ENCODE results near the gene FRMPD1. TPM values are rescaled to one million over a fixed set of nuclear protein-coding genes. Genes with fewer than 3 reads are reported as not detected.

FRMPD1 gene
- total and polyA plus RNA-seq, 11 donors, result 0.03 to 1.9 (median 0.75) TPM

- H3K36me3 ChIP-seq, result peaks cover 0 to 78% (median 46%) of the 10 kb centered on the region in 9 donors
- intact Hi-C loops (cut with DNase I), result loop anchor here in 2 of 10 donors (10.0 kb wide), 1 partner anchor 185 kb away; no protein-coding TSS in a partner anchor
- 94 to 98% (median 96%) methylated on average over 3 of the region's 3 CpGs for WGBS, 4 donors
- H3K27ac ChIP-seq, result no peak overlapping the region
- ATAC-seq (no peak), DNase-seq (no peak)
- H3K4me1 ChIP-seq, result no peaks in the 10 kb centered on the region
- H3K27me3 ChIP-seq, result no peaks in the 10 kb centered on the region
- TF ChIP-seq POLR2A (IDR thresholded peaks at IDR 0.05) (no peak), CTCF (IDR thresholded peaks at IDR 0.05) (no peak)
- no peaks in the 10 kb centered on the region for H3K9me3 ChIP-seq
- H3K4me3 ChIP-seq, result no peak overlapping the region
These were observed 119.2 kb downstream of the FRMPD1 start for GRCh38 chr9:37769995-37770394.

DNA sequence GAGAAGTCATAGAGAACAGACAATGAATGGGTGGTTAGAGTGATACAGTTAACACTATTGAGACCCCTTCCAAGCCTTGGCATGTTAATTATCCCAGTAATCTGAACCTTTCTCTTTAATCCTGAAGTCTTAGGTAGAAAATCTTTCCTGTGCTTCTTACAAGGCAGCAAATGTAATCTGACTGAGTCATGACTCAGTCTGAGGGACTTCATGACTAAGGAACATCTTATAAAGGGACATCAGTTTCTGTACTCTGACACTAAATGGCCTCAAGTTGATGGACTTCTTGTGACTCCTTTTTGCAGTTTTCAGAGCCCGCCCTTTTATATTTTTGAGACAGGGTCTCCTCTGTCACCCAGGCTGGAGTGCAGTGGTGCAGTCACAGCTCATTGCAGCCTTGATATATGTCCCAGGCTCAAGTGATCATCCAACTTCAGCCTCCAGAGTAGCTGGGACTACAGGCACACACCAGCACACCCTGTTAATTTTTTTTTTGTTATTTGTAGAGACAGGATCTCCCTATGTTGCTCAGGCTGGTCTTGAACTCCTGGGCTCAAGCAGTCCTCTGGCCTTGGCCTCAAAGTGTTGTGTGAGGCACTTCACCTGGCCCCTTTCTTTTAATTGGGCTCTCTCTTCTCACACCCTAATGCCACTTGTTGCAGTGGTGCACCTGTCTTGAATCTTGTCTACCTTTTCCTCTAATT, 124.6 kb downstream of the FRMPD1 start:
- DNase-seq (no peak), ATAC-seq (no peak)
- 94 to 100% (median 97%) methylated on average over 1 of the region's 1 CpG for WGBS, 4 donors
- no peak overlapping the region for H3K27ac ChIP-seq
- no peaks in the 10 kb centered on the region for H3K4me1 ChIP-seq
- no peak for TF ChIP-seq POLR2A (IDR thresholded peaks at IDR 0.05)
- no peak for TF ChIP-seq CTCF (IDR thresholded peaks at IDR 0.05)
- no peak overlapping the region for H3K4me3 ChIP-seq
- no peaks in the 10 kb centered on the region for H3K27me3 ChIP-seq
- H3K9me3 ChIP-seq, result no peaks in the 10 kb centered on the region
- peaks cover 0 to 100% (median 78%) of the 10 kb centered on the region in 9 donors for H3K36me3 ChIP-seq
- intact Hi-C loops (cut with DNase I), result loop anchor here in 1 of 10 donors (10.0 kb wide), 1 partner anchor 191 kb away; no protein-coding TSS in a partner anchor

DNA sequence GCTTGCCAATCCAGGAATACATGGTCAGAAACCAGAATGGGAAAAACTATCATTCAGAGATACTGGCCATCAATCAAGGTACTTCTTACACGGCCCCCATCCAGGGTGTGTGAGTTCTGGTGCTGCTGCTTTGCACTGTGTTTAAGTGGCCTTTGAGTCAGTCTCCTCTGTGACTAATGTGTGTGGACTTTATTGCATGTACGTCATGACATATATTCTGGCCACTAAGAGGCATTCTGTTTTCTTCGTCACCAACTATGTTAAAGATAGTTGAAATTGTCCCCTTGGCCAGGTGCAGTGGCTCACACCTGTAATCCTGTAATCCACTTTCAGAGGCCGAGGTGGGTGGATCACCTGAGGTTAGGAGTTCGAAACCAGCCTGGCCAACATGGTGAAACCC, 125.6 kb downstream of the FRMPD1 start:
- ATAC-seq (no peak), DNase-seq (no peak)
- Histone ChIP-seq H3K36me3 (peaks cover 0 to 100% (median 79%) of the 10 kb centered on the region in 9 donors), H3K9me3 (no peaks in the 10 kb centered on the region), H3K27ac (no peak overlapping the region), H3K4me3 (no peak overlapping the region), H3K4me1 (no peaks in the 10 kb centered on the region), H3K27me3 (no peaks in the 10 kb centered on the region)
- no peak for TF ChIP-seq CTCF (IDR thresholded peaks at IDR 0.05)
- TF ChIP-seq POLR2A (IDR thresholded peaks at IDR 0.05), result no peak
- WGBS, 4 donors, result 83 to 91% (median 88%) methylated on average over 5 of the region's 5 CpGs
- intact Hi-C loops (cut with DNase I), result loop anchor here in 1 of 10 donors (10.0 kb wide), 1 partner anchor 192 kb away; no protein-coding TSS in a partner anchor

- peaks cover 0 to 14% (median 5%) of the 10 kb centered on the region in 12 donors for H3K4me1 ChIP-seq
- intact Hi-C loops (cut with DNase I), result loop anchor here in 1 of 10 donors (2.0 to 10.0 kb wide), 2 partner anchors 20 to 194 kb away; no protein-coding TSS in a partner anchor
- peaks cover 0 to 100% (median 90%) of the 10 kb centered on the region in 9 donors for H3K36me3 ChIP-seq
- DNase-seq (no peak), ATAC-seq (no peak)
- no peaks in the 10 kb centered on the region for H3K27me3 ChIP-seq
- no peak overlapping the region for H3K4me3 ChIP-seq
- H3K27ac ChIP-seq, result no peak overlapping the region
- WGBS, 4 donors, result 83 to 89% (median 85%) methylated on average over 2 of the region's 2 CpGs
- no peaks in the 10 kb centered on the region for H3K9me3 ChIP-seq
- no peak for TF ChIP-seq CTCF (IDR thresholded peaks at IDR 0.05)
- TF ChIP-seq POLR2A (IDR thresholded peaks at IDR 0.05), result no peak
These were observed 127.8 kb downstream of the FRMPD1 start for GRCh38 chr9:37778534-37778933.

Measured in heart left ventricle (tissue), 16 donors.